ENCODE measurements around the gene CADM4.

CADM4 gene

GRCh38 chr19:43681821-43682220 is 42.2 kb upstream of the CADM4 start:
- TF ChIP-seq CTCF (IDR thresholded peaks at IDR 0.05; ENCODE audit: low read depth, low read length) (no peak), MYC (IDR thresholded peaks at IDR 0.05; ENCODE audit: low read depth, low read length) (no peak)
- H3K4me3 ChIP-seq (ENCODE audit: low read depth, low read length): no peak overlapping the region
- DNase-seq (ENCODE audit: low read depth): no peak

DNA sequence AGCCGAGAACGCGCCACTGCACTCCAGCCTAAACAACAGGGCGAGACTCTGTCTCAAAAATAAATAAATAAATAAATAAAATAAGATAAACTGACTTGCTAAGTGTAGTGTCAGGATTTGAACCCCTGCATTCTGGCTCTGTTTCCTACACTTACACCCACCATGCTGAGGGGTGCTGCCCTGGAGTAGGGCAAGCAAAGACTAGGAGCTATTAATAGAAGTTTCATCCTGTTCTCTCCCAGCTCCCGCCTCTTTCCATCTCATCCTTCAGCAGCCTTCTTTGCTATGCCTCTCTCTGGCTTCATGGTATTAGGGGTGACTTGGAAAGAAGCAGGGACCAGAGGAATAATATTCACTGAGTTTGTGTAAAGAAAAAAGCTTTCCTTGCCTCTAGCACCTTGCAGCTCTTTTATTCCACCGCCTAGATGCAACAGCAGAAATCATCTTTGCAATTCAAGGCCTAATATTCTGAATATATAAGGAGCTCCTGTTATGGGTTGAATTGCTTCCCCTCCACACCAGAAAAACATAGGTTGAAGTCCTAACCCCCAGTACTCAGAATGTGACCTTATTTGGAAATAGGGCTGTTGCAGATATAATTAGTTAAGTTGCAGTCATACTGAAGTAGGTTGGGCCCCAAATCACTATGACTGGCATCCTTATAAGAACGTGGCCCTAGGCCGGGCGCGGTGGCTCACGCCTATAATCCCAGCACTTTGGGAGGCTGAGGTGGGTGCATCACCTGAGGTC is 39.0 kb upstream of the CADM4 start:
- DNase-seq (ENCODE audit: low read depth): no peak

GRCh38 chr19:43675906-43676305 is 36.3 kb upstream of the CADM4 start:
- no peak for TF ChIP-seq MAX (IDR thresholded peaks at IDR 0.05; ENCODE audit: low read depth, low read length)
- no peak for TF ChIP-seq CTCF (IDR thresholded peaks at IDR 0.05; ENCODE audit: low read depth, low read length)
- no peak for TF ChIP-seq MYC (IDR thresholded peaks at IDR 0.05; ENCODE audit: low read depth, low read length)
- no peak for TF ChIP-seq POLR2A (IDR thresholded peaks at IDR 0.05; ENCODE audit: extremely low read depth, insufficient read length)
- DNase-seq (ENCODE audit: low read depth): no peak
- no peak overlapping the region for H3K4me3 ChIP-seq (ENCODE audit: low read depth, low read length)

More for the DNA sequence above, 39.0 kb upstream of the CADM4 start:
- no peak overlapping the region for H3K4me3 ChIP-seq (ENCODE audit: low read depth, low read length)
- no peak for TF ChIP-seq MYC (IDR thresholded peaks at IDR 0.05; ENCODE audit: low read depth, low read length)
- TF ChIP-seq CTCF (IDR thresholded peaks at IDR 0.05; ENCODE audit: low read depth, low read length): no peak
- TF ChIP-seq POLR2A (IDR thresholded peaks at IDR 0.05; ENCODE audit: extremely low read depth, insufficient read length): no peak
- no peak for TF ChIP-seq MAX (IDR thresholded peaks at IDR 0.05; ENCODE audit: low read depth, low read length)

- no peak for DNase-seq (ENCODE audit: low read depth)
- no peak overlapping the region for H3K4me3 ChIP-seq (ENCODE audit: low read depth, low read length)
- TF ChIP-seq CTCF (IDR thresholded peaks at IDR 0.05; ENCODE audit: low read depth, low read length) (no peak), MYC (IDR thresholded peaks at IDR 0.05; ENCODE audit: low read depth, low read length) (no peak), POLR2A (IDR thresholded peaks at IDR 0.05; ENCODE audit: extremely low read depth, insufficient read length) (no peak), MAX (IDR thresholded peaks at IDR 0.05; ENCODE audit: low read depth, low read length) (no peak)
These were observed 35.7 kb upstream of the CADM4 start for GRCh38 chr19:43675269-43675879.

GRCh38 chr19:43674596-43674995 is 34.9 kb upstream of the CADM4 start:
- TF ChIP-seq CTCF (IDR thresholded peaks at IDR 0.05; ENCODE audit: low read depth, low read length) (no peak), MYC (IDR thresholded peaks at IDR 0.05; ENCODE audit: low read depth, low read length) (no peak), POLR2A (IDR thresholded peaks at IDR 0.05; ENCODE audit: extremely low read depth, insufficient read length) (no peak), MAX (IDR thresholded peaks at IDR 0.05; ENCODE audit: low read depth, low read length) (no peak)
- no peak overlapping the region for H3K4me3 ChIP-seq (ENCODE audit: low read depth, low read length)
- peak; percentile 65 for DNase-seq (ENCODE audit: low read depth)

Data from NB4 (cell line).